A673 (cell line): ENCODE data around the gene POGK. TPM values are rescaled to one million over a fixed set of nuclear protein-coding genes. Genes with fewer than 3 reads are reported as not detected.

Experiments used
- BruUV-seq: library from RNA; stranded (reverse); fragments of 400-500 nt; replicated peaks from 2 replicates; lab custom pipeline; 2021; lab: Mats Ljungman, UMichigan
- CTCF ChIA-PET: fragments of 300-600 bp; sonication (Branson Sonifier 250); formaldehyde crosslinking; loops from one replicate; lab custom pipeline; 2022; ENCODE audit warnings: antibody characterized with exemption; lab: Charles Lee
- POLR2A ChIA-PET: fragments of 300-600 bp; sonication (Branson Sonifier 250); formaldehyde crosslinking; loops from one replicate; lab custom pipeline; 2022; ENCODE audit warnings: antibody characterized with exemption; ENCODE audit not compliant: low non-redundant PET; lab: Charles Lee
- DNase-seq: peaks from one replicate; pipeline ENCODE4 v3.0.0-alpha.2; 2015; ENCODE audit warnings: low spot score
- H3K27ac ChIP-seq: fragments of 200-600 bp; sonication (generic); 2 replicates; pipeline ENCODE4 v1.5.1; 2016; ENCODE audit warnings: mixed run types, low read depth, mild to moderate bottlenecking, mixed read lengths, antibody characterized with exemption, low read length; ENCODE audit not compliant: poor library complexity, severe bottlenecking
- H3K27me3 ChIP-seq: fragments of 200-600 bp; sonication (generic); replicated peaks from 2 replicates; pipeline ENCODE4 v1.6.1; 2017; ENCODE audit warnings: mixed run types, low read depth, mild to moderate bottlenecking, mixed read lengths, antibody characterized with exemption, low read length; ENCODE audit not compliant: insufficient read depth, poor library complexity
- H3K36me3 ChIP-seq: fragments of 200-600 bp; sonication (generic); 2 replicates; pipeline ENCODE4 v1.6.1; 2016; ENCODE audit warnings: mixed run types, mild to moderate bottlenecking, mixed read lengths, antibody characterized with exemption, low read length; ENCODE audit not compliant: insufficient read depth, poor library complexity, severe bottlenecking
- H3K4me1 ChIP-seq: fragments of 200-600 bp; sonication (generic); 2 replicates; pipeline ENCODE4 v1.6.1; 2017; ENCODE audit warnings: mixed run types, mild to moderate bottlenecking, mixed read lengths, antibody characterized with exemption, low read length; ENCODE audit not compliant: insufficient read depth, poor library complexity, severe bottlenecking
- H3K4me3 ChIP-seq: fragments of 200-600 bp; sonication (generic); 2 replicates; pipeline ENCODE4 v1.5.1; 2016; ENCODE audit warnings: low read depth, mixed run types, mild to moderate bottlenecking, mixed read lengths, low read length; ENCODE audit not compliant: poor library complexity, severe bottlenecking
- H3K9me3 ChIP-seq: fragments of 200-600 bp; sonication (generic); 2 replicates; pipeline ENCODE4 v1.6.1; 2016; ENCODE audit warnings: mixed run types, low read depth, mild to moderate bottlenecking, mixed read lengths, antibody characterized with exemption, low read length; ENCODE audit not compliant: poor library complexity, severe bottlenecking
- EZH2 ChIP-seq: fragments of 200-600 bp; sonication (generic); IDR thresholded peaks from 2 replicates; pipeline ENCODE4 v1.6.1; 2017; ENCODE audit warnings: borderline replicate concordance, low read depth, mild to moderate bottlenecking, mixed read lengths, antibody characterized with exemption, low read length; ENCODE audit not compliant: poor library complexity, severe bottlenecking
- intact Hi-C: fragments of 100-400 bp; cut with micrococcal nuclease; formaldehyde crosslinking; loops from one replicate; pipeline ENCODE4 v1.10.0; 2022; ENCODE audit not compliant: unreplicated experiment
- total RNA-seq: library from RNA; stranded (reverse); gene quantifications from 2 replicates; pipeline ENCODE4 v1.2.3, GENCODE V29; 2021
- TF ChIP-seq, protein P1 (sequence below): fragments of 300-800, 200-600 bp; sonication (generic); conservative IDR thresholded peaks from 2 replicates; pipeline ENCODE4 v1.5.1; 2017; ENCODE audit warnings: low read depth, mild to moderate bottlenecking, antibody characterized with exemption, low read length, moderate library complexity, mixed read lengths

Gene POGK
- total RNA-seq, 1 experiment from 2014 or later: 44.1 TPM

DNA sequence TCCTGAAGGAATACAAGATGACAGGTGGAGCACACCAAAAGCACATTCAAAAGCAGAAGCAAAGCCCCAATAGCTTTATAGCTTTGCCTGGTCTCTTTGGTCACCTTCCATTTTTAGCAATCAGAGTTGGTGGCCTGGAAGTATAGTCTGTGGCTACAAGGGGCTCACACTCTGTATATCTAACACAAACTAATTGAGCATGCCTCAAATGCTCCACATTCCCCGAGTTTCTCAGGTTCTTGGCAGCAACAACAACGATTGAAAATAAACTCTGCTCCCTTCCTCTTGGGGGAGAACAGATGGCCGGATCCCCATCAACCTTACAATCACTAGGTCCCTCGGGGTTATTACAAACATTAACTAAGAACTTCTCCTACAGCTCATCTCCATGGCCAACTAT is 61.7 kb downstream of the POGK start:
- H3K9me3 ChIP-seq: no peaks in the 10 kb centered on the region
- no peak for DNase-seq
- H3K4me3 ChIP-seq: no peak overlapping the region
- ChIA-PET POLR2A (no interaction called here), CTCF (no interaction called here)
- no peak overlapping the region for H3K27ac ChIP-seq
- no TSS peak for BruUV-seq
- H3K36me3 ChIP-seq: no peaks in the 10 kb centered on the region
- TF ChIP-seq, protein P1, sequence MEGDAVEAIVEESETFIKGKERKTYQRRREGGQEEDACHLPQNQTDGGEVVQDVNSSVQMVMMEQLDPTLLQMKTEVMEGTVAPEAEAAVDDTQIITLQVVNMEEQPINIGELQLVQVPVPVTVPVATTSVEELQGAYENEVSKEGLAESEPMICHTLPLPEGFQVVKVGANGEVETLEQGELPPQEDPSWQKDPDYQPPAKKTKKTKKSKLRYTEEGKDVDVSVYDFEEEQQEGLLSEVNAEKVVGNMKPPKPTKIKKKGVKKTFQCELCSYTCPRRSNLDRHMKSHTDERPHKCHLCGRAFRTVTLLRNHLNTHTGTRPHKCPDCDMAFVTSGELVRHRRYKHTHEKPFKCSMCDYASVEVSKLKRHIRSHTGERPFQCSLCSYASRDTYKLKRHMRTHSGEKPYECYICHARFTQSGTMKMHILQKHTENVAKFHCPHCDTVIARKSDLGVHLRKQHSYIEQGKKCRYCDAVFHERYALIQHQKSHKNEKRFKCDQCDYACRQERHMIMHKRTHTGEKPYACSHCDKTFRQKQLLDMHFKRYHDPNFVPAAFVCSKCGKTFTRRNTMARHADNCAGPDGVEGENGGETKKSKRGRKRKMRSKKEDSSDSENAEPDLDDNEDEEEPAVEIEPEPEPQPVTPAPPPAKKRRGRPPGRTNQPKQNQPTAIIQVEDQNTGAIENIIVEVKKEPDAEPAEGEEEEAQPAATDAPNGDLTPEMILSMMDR: no peak
- no peak for TF ChIP-seq EZH2
- H3K4me1 ChIP-seq: no peaks in the 10 kb centered on the region
- peaks cover 8% of the 10 kb centered on the region for H3K27me3 ChIP-seq
- intact Hi-C loops: no loop called here

DNA sequence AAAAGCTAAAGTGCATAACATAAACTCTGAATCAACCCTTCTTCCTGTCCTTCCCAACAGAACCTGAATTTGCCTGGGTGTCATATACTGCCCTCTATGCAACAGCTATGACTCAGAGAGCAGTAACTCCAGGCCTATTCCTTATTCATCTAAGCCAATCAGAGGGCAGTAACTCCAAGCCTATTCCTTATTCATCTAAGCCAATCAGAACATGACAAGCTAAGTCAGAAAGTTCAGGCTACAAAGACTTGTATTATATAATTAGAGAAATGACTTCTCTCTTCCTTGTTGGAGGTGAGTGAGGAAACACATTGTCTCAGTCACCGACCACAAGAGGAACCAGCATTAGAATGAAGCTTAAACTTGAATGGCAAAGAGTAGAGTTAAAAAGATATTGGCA is 63.0 kb downstream of the POGK start:
- ChIA-PET CTCF (interaction anchor here (1.0 kb wide), 1 partner anchor 157 kb away, joined by 3 read pairs; no protein-coding TSS in a partner anchor), POLR2A (no interaction called here)
- Histone ChIP-seq H3K36me3 (no peaks in the 10 kb centered on the region), H3K9me3 (no peaks in the 10 kb centered on the region), H3K27me3 (peaks cover 15% of the 10 kb centered on the region), H3K4me1 (no peaks in the 10 kb centered on the region), H3K4me3 (no peak overlapping the region), H3K27ac (no peak overlapping the region)
- DNase-seq: peak; percentile 31
- intact Hi-C loops: no loop called here
- BruUV-seq: no TSS peak
- TF ChIP-seq EZH2: no peak
- TF ChIP-seq, protein P1: no peak

DNA sequence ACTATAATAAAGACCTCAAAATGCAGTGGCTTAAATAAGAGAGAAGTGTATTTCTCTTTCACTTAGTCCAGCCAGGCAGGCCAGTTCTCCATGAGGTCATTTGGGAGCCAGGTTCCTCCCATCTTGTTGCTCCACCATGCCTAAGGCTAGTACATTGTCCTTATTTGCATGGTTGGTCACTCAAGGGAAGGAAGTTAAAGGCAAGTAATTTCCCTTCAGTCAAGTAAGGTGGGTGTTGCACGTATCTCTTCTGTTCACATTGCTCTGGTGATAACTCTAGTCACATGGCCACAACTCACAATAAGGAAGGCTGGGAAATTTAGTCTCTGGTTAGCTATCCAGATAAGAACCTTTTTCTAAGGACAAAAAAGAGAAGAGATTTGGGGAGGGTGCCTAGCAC is 64.0 kb downstream of the POGK start:
- DNase-seq: no peak
- CTCF ChIA-PET: no interaction called here
- BruUV-seq: no TSS peak
- intact Hi-C loops: no loop called here
- H3K27me3 ChIP-seq: peaks cover 15% of the 10 kb centered on the region
- H3K4me1 ChIP-seq: no peaks in the 10 kb centered on the region
- TF ChIP-seq, protein P1: no peak
- TF ChIP-seq EZH2: no peak
- no peaks in the 10 kb centered on the region for H3K36me3 ChIP-seq
- no peak overlapping the region for H3K4me3 ChIP-seq
- POLR2A ChIA-PET: no interaction called here
- H3K27ac ChIP-seq: no peak overlapping the region
- H3K9me3 ChIP-seq: no peaks in the 10 kb centered on the region
